ENCODE measurements around the gene TMPRSS3. TPM values are rescaled to one million over a fixed set of nuclear protein-coding genes. Genes with fewer than 3 reads are reported as not detected.

Gene TMPRSS3
- total and polyA plus RNA-seq, 2 of the 13 experiments (the other 11 are each of a cell fraction or from before 2014, with no cell fraction given) = 2.8 to 16.9 TPM

GRCh38 chr21:42351626-42352440 is 44.0 kb downstream of the TMPRSS3 start:
- Histone ChIP-seq H3K4me2 (ENCODE audit: low read depth, low read length) (no peak overlapping the region), H3K79me2 (ENCODE audit: insufficient read depth, low read length) (no peaks in the 10 kb centered on the region), H3K27me3 (ENCODE audit: control insufficient read depth in 1 of 2, insufficient read depth in 2 of 2, low read length in 2 of 2) (peaks cover 0 to 16% of the 10 kb centered on the region in 2 experiments; a peak in 2 of 5 replicates), H3K36me3 (replicated peaks in 1 of 2; ENCODE audit: control insufficient read depth in 1 of 2, insufficient read depth in 2 of 2, low read length in 2 of 2) (no peaks in the 10 kb centered on the region), H3K9ac (ENCODE audit: insufficient read depth, low read depth, low read length) (no peak overlapping the region), H3K9me3 (ENCODE audit: low read length) (no peaks in the 10 kb centered on the region; the same call in 1 of the 2 replicates), H4K20me1 (ENCODE audit: insufficient read depth, low read length) (no peaks in the 10 kb centered on the region), H3K27ac (ENCODE audit: extremely low read length, insufficient read depth, low read length) (no peak overlapping the region), H3K4me3 (replicated peaks in 1 of 3; ENCODE audit: insufficient read depth in 1 of 3, low read depth in 2 of 3, low read length in 3 of 3) (no peak overlapping the region), H2AFZ (ENCODE audit: low read length) (no peak overlapping the region), H3K4me1 (ENCODE audit: insufficient read depth, low read length) (peaks cover 20% of the 10 kb centered on the region)
- no peak for DNase-seq (ENCODE audit: low spot score)
- no peak for FAIRE-seq
- in situ Hi-C loops (cut with HindIII; ENCODE audit: extremely low pct_ligation_motif_present, low pct_unique_long_range_greater_than_20kb) = no loop called here
- no peak for ATAC-seq
- WGBS (ENCODE audit: low lambda C conversion rate) = 39% methylated on average over 11 of the region's 11 CpGs
- no TSS peak for BruUV-seq (replicated peaks)
- ChIA-PET CTCF (ENCODE audit: low intra/inter-chr PET ratio, low total read pairs) (no interaction called here), POLR2A (no interaction called here)
- intact Hi-C loops (cut with micrococcal nuclease; ENCODE audit: unreplicated experiment) = no loop called here
- TF ChIP-seq NR2F1 (CRISPR knock-in tag; IDR thresholded peaks at IDR 0.05) (no peak), SCMH1 (CRISPR knock-in tag; IDR thresholded peaks at IDR 0.05; ENCODE audit: borderline replicate concordance) (no peak)

DNA sequence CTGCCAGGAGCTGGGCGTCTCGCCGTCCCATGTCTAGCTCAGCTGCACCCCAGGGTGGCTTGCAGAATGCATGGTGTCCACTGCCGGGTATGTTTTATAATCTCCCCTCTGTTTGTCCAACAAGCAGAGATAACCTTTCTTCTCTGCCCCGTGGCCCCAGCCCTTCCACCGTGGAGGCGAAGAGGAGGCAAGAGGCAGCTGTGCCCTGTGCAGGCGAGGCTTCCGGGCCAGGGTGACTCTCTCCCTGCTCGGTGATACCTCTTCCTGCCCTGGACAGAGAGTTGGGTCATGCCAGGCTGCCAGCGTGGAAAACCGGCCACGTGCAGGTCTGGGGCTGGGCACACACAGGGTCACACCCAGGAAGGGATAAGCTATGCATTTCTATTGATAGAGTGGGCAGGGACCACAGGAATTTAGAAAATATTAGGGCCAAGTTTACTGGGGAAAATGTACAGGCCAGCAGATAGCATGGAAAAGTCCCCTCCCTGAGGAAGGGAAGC is 44.9 kb downstream of the TMPRSS3 start, which contains the start of gene TFF2:
TSS of gene TFF2 (minus strand) at position 68 of the 500 bp plus-strand sequence. CDS start at position 31, 37 bp downstream.
- no peaks in the 10 kb centered on the region for H4K20me1 ChIP-seq (ENCODE audit: insufficient read depth, low read length)
- no peak within 1 kb of the TSS for H3K9ac ChIP-seq (ENCODE audit: insufficient read depth, low read depth, low read length)
- in situ Hi-C loops (cut with HindIII; ENCODE audit: extremely low pct_ligation_motif_present, low pct_unique_long_range_greater_than_20kb) (no loop called here), intact Hi-C loops (cut with micrococcal nuclease; ENCODE audit: unreplicated experiment) (no loop called here)
- peaks cover 0 to 16% of the 10 kb centered on the region in 2 experiments; a peak in 2 of 5 replicates for H3K27me3 ChIP-seq (ENCODE audit: control insufficient read depth in 1 of 2, insufficient read depth in 2 of 2, low read length in 2 of 2)
- no TSS peak for BruUV-seq (replicated peaks)
- H2AFZ ChIP-seq (ENCODE audit: low read length) = no peak within 1 kb of the TSS
- H3K27ac ChIP-seq (ENCODE audit: extremely low read length, insufficient read depth, low read length) = no peak within 1 kb of the TSS
- ChIA-PET CTCF (ENCODE audit: low intra/inter-chr PET ratio, low total read pairs) (no interaction called here), POLR2A (no interaction called here)
- peak within 1 kb of the TSS; percentile 21; the same call in 1 of the 2 replicates for H3K4me2 ChIP-seq (ENCODE audit: low read depth, low read length)
- peak; percentile 68 for ATAC-seq
- no peak for TF ChIP-seq ZBTB42 (CRISPR knock-in tag; IDR thresholded peaks at IDR 0.05)
- TF ChIP-seq HNRNPL (IDR thresholded peaks at IDR 0.05; ENCODE audit: low read depth, low read length) = 0 out of 2 replicates have a peak, but pooled peaks have one; percentile 53
- TF ChIP-seq PBX2 (CRISPR knock-in tag; IDR thresholded peaks at IDR 0.05) = no peak
- no peak for TF ChIP-seq ZFAT (CRISPR knock-in tag; conservative IDR thresholded peaks at IDR 0.05)
- no peak for TF ChIP-seq ZKSCAN5 (CRISPR knock-in tag; IDR thresholded peaks at IDR 0.05)
- FAIRE-seq = no peak
- DNase-seq (ENCODE audit: low spot score) = no peak
- WGBS (ENCODE audit: low lambda C conversion rate) = 0% methylated on average over 12 of the region's 13 CpGs
- H3K9me3 ChIP-seq (ENCODE audit: low read length) = no peaks in the 10 kb centered on the region
- peak within 1 kb of the TSS in 1 of 3 experiments; percentile 5; a peak in 1 of 6 replicates for H3K4me3 ChIP-seq (replicated peaks in 1 of 3; ENCODE audit: insufficient read depth in 1 of 3, low read depth in 2 of 3, low read length in 3 of 3)
- no peaks in the 10 kb centered on the region for H3K79me2 ChIP-seq (ENCODE audit: insufficient read depth, low read length)
- H3K4me1 ChIP-seq (ENCODE audit: insufficient read depth, low read length) = peaks cover 16% of the 10 kb centered on the region
- no peaks in the 10 kb centered on the region for H3K36me3 ChIP-seq (replicated peaks in 1 of 2; ENCODE audit: control insufficient read depth in 1 of 2, insufficient read depth in 2 of 2, low read length in 2 of 2)

Measured in HepG2 (cell line).